Activated T-cell treated with anti-CD3 and anti-CD28 coated beads for 48 hours (primary cell): ENCODE results near the gene AUTS2.

Experiments used
- DNase-seq: peaks from one replicate; pipeline ENCODE4 v3.0.0-alpha.2; 2020; ENCODE audit warnings: low read depth

AUTS2 gene

DNA sequence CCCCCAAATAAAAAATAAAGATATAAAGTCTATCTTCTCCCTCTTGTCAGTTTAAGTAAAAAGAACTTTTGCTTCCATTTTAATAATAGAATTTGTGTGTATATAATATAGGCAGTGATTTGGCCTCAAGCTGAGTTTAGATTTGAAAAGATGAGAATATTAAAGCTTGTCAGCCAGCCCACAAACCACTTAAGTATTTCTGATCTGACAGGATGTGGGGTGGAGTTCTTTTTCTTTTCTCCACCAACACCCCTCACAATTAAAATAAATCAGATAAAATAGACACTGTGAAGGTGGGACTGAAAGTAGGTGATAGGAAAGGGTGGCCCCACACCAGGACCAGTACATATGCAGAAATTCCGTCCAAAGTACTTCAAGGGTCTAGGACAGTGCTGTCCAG lies 714.1 kb downstream of the AUTS2 start:
- DNase-seq = no peak

DNA sequence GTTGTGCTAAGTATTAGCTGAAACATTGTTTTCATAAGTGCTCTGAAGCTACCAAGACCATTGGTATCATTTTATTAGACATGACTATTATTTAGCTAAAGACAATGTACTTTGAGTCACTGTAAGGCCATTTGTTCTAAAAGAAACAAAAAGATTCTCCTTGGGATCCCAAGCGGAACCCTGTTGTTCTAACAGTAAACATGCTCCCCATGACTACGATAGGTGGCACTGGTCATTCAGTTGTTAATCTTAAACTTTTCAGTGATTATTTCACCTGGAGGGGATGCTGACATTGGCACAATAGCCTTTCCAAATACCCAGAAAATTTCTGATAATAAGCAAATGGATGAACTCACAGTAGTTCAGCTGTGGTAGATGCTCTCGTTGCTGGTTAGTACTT lies 715.0 kb downstream of the AUTS2 start:
- no peak for DNase-seq

- DNase-seq = no peak
These were observed 715.4 kb downstream of the AUTS2 start for GRCh38 chr7:70313687-70314086.

DNA sequence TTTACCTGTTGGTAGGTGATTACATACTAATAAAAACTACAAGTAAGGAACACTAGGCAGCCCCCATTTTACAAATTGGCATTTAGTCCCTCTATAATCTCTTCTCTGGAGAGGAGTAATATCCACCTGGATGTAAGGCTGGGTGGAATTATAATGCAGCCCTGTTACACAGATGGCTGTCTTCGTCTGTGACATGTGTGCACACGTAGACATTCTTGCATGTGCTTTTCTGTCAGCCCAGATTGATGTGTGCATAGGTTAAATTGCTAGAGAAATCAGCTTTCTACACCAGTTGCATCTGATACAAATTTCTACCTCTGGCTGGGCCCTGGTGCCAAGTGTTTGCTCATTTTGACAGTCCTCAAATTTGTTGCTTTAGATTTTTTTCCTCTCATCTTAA lies 715.9 kb downstream of the AUTS2 start:
- DNase-seq = no peak

- no peak for DNase-seq
These were observed 718.5 kb downstream of the AUTS2 start for GRCh38 chr7:70316745-70317144.

- DNase-seq = no peak
These were observed 719.1 kb downstream of the AUTS2 start for GRCh38 chr7:70317356-70317755.

DNA sequence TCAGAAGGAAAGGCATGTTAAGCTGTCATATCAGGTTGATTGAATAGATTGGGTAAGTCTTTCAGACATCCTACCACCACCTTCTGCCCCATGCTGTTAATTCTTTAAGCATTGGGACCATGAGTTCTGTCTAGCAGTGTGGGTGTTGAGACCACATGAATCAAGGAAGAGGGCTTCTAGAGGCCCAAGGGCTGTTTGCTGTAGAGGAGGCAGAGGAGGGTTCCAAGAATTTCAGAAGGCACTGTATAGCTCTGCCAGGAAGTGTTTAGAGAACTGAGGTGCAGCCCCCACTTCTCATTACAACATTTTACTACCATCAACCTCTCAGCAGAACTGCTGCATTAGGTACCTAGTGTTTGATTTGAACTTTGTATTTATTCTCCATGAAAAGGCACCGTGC lies 720.2 kb downstream of the AUTS2 start:
- no peak for DNase-seq

DNA sequence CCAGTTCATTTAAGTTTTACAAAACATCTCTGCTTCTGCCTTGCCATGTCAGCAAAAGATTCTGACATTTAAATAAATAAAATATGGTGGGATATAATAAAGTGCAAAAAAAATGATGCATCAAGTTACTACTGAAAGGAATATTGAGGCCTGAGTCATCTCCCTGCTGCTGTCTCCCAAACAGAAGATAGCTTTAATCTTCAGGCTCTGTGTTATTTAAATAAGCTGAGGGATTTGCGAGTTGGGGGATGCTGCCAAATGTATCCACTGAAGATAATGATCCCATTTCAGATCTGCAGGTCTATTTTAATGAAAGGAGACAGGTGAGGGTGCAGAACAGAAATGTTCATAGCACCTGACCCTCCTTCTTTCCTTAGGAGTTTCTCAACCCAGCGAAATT lies 720.8 kb downstream of the AUTS2 start:
- DNase-seq = no peak

- no peak for DNase-seq
These were observed 722.8 kb downstream of the AUTS2 start for GRCh38 chr7:70321016-70321590.

DNA sequence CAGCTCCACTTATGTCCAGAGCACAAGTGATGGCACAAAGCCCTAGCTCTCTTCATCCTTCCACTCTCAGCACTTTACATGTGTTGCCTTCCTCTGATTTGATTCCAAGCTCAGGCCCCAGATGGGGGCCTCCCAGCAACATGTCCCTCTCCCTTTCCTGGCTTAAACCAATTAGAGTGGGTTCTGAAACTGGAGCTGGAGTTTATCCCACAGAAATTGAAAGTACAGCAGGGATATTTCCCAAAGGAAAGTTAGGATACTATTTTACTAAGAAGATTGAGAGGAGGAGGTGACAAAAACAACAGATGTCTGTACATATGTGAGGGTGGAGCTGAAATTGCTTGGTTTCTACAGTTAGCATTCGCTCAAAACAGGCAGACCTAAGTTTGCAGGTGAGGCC lies 724.6 kb downstream of the AUTS2 start:
- no peak for DNase-seq

DNA sequence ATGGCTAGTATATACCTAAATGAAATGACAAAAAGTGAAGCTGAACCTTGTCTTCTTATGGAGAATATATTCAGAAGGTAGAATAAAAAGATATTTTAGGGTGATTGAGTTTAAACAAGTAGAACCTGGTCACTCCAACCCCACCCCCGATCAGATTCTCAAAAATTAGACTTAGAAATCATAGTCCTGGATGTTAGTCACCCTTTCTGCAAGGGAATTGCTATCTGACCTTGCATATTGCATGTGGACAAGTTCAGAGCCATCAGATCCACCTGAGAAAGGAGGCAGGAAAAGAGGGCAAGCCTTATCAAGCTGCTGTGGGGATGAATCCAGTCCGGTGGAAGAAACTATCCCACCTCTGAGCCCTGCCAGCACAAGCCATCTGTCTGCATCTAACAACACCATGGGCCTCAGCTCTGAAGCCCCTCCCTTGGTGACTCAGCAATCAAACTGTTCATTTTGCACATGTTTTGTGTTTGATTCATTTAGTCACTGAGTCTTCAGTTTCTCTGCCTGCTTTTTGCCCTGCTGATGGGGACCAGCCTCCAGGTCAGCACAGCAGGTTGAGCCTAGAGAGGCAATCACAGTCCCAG lies 727.3 kb downstream of the AUTS2 start:
- DNase-seq = no peak

DNA sequence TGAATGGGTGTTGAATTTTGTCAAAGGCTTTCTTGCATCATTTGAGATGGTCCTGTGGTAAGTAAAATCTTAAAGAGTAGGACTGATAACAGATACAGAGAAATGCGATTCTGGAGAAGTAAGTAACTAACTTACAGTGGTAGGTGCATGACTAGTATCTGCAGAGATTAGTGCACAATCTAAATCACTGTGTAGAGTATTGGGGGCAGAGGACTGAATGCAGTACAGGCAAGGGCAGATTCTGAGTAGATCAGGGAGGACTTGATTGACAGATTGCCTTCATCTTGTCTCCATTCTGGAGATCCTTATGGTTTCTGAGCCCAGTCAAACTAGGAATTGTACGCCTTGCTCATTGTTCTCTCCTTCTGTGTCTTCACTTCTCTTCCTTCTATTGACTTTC lies 736.0 kb downstream of the AUTS2 start:
- DNase-seq = no peak

DNA sequence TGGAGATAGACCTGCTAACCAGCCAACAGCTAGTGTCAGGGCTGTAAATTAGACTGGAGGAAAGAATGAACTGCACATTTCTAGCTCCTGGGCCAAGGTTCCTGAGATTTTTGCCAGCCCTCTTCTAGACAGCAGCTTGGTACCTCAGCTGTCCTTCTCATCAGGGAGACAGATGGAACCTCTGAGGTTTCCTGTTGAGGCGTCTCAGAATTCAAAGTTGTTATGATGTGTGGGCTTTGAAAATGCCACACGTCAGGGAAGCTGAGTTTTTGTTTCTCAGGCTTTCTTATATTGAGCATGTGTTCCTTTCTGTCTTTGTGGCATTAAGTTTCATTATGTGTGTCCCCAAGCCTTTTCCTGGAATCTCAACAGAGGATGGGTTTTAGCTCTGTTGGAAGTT lies 736.6 kb downstream of the AUTS2 start:
- no peak for DNase-seq

DNA sequence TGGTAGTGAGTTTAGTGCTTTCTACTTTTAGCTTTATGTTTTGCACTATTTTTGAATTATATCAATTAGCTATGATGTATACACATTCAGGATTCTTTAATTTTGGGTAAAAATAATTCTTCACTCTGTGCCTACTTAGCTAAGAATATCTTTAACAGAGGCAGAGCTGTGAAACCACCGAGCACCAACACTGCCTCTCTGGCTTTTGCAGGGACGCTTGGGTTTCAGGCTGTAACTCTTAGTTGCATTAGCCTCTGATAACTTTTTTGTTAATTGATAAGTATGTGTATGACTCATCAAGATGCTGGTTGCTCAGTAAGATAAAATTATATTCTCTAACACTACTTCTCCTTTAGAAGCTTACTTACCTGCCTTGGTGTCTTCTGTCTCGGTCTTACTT lies 738.3 kb downstream of the AUTS2 start:
- DNase-seq = no peak

DNA sequence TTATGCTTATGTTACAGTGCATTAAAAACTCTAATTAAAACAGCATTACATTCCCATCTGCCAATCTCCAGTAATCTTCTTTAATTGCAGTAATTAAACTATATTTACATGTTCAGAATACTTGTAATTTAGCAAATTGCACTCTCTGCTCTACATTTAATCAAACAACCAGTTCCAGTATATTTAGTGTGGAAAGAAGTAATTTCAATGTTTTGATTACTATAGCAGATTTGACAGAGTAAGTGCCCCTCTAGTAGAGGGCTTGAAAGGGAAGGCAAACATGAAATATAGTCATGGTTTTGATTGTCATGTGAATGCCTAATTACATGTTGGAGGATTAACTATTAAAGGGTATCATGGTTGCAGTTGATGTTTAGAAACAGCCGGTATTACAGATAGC lies 739.7 kb downstream of the AUTS2 start:
- DNase-seq = no peak

GRCh38 chr7:70340236-70340635 lies 742.0 kb downstream of the AUTS2 start:
- no peak for DNase-seq

GRCh38 chr7:70341446-70341845 lies 743.2 kb downstream of the AUTS2 start:
- no peak for DNase-seq

DNA sequence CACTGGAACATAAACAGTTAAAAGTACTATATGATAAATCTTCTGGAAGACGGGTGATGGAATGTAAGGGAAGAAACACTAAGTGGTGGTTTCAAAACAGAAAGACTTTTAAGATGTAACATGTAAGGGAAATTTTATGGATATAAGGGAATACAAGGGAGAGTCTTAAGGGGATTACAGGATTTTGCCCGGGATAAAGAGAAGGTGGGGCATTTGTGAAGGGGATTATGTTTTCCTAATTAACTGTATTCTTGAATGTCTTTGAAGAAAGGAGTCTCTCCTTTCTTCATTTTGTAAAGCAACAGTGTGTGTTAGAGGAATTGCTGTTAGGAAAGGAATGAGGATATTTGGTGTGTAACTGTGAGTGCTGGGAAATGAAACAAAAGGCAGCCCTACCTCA lies 745.2 kb downstream of the AUTS2 start:
- DNase-seq = no peak

DNA sequence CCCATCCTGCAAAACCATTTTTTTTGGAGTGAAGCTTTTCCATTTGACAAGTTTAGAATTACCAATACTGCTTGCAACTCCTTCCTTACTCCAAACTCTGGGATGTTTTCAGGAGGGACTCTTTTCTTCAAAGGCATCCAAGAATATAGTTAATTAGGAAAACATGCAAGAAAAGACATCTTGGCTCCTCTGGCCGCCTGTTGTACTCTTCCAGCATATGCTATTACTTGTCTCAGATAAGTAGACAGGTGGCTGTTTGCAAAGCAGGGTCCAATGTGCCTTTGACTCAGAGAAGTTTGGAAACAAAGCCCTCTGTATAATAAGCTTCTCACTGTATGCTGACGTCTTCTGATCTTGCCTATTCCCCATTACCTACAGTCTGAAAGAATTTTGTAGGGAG lies 746.5 kb downstream of the AUTS2 start:
- DNase-seq = no peak

- no peak for DNase-seq
These were observed 748.7 kb downstream of the AUTS2 start for GRCh38 chr7:70346844-70347462.

DNA sequence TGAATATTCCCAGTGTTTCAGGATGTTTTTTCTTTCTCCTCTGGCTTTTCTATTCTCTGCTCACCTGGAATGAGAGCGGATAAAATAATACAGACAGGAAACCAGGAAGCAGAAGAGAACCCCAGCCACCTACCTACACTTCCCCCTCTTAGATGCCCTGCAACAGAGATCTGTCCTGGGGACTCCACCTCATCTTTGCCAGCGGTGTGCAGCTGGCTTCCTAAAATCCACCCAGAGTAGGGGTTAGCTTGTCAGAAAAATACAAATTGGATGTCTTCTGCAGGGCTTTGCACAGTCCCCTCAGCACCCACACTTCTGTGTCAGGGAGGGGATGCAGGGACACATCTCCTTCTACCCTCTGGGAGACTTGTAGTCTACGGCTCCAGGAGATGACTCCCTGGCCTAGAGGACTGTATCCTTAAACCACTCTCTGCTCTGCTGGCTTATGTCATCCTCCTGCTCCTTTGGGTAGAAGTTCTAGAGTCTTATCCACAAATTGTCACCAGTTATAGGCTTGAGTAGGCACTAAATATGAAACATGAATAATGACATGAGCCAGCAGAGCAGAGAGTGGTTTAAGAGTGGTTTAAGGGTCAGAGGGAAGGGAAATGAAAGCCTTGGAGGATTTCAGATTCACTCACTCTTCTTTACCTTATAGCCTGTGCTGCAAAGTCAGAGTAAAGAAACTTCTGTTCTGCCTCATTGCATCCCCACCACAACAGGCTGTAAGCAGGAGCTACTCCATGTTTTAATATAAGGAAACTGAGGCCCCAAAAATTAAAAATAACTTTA lies 749.4 kb downstream of the AUTS2 start:
- no peak for DNase-seq

DNA sequence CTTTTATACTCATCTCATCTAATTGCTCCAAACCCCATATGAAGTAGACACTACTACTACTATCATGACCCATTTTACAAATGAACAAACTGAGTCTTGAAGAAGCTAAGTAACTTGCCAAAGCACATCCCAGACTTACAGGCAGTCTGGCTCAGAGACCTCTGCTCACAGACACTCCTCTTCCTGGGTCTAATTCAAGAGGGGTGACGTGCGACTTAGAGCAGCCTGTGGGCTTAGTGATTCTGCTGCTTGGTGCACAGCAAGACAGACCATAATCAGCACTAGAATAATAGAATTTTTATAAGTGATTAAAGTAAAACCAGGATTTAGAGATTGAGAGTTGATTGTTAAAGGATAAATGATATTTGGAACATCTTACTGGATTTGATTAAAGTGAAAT lies 750.8 kb downstream of the AUTS2 start:
- DNase-seq = no peak

GRCh38 chr7:70349819-70350218 lies 751.5 kb downstream of the AUTS2 start:
- DNase-seq = no peak
